ENCODE results near the gene TCF21.

Gene TCF21

DNA sequence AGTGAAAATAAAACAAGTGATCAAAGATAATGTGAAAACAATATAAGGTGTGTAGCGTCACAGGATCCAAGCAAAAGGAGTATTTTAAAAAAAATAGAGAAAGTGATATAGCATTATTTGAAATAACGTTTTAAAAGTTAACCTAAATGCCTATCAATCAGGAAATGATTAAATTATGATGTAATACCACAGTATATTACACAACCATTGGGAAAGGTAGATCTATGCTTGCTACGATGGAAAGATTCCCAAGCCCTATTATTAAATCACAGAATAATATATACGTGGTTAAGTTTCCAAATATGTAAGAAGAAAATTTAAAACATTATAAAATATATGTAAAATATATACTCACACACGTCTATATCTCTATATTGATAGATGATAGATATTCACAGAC lies 15.4 kb upstream of the TCF21 start:
- TF ChIP-seq POLR2A (IDR thresholded peaks at IDR 0.05; ENCODE audit: low read length): no peak
- no peak for TF ChIP-seq GATA1 (IDR thresholded peaks at IDR 0.05; ENCODE audit: low read depth, low read length)
- no peak for DNase-seq

DNA sequence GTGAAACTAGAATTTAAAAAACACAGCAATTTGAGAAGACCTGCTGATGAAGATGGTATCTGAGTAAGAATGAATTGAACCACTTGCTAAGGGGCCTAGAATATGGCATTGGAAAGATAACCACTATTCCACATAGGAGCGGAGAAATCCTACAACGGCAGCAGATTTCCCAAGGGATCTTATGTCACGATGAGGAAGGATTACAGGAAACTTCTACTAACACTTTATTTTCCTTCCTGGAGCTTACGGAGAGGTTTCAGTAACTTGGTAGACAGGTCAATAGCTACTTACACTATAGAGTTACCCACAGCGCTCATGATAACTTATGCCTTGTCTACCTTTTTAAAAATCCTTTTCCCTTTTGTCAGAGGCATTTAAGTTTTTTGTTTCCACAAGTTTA lies 11.8 kb upstream of the TCF21 start:
- no peak for DNase-seq
- no peak for TF ChIP-seq GATA1 (IDR thresholded peaks at IDR 0.05; ENCODE audit: low read depth, low read length)
- TF ChIP-seq POLR2A (IDR thresholded peaks at IDR 0.05; ENCODE audit: low read length): no peak

- TF ChIP-seq POLR2A (IDR thresholded peaks at IDR 0.05; ENCODE audit: low read length) (no peak), GATA1 (IDR thresholded peaks at IDR 0.05; ENCODE audit: low read depth, low read length) (no peak)
- DNase-seq: no peak
Observed at GRCh38 chr6:133880006-133880405, 8.9 kb upstream of the TCF21 start.

GRCh38 chr6:133880896-133881295 lies 8.0 kb upstream of the TCF21 start:
- DNase-seq: no peak
- TF ChIP-seq POLR2A (IDR thresholded peaks at IDR 0.05; ENCODE audit: low read length) (no peak), GATA1 (IDR thresholded peaks at IDR 0.05; ENCODE audit: low read depth, low read length) (no peak)

GRCh38 chr6:133886104-133886775 lies 2.7 kb upstream of the TCF21 start:
- no peak for TF ChIP-seq GATA1 (IDR thresholded peaks at IDR 0.05; ENCODE audit: low read depth, low read length)
- no peak for TF ChIP-seq POLR2A (IDR thresholded peaks at IDR 0.05; ENCODE audit: low read length)
- no peak for DNase-seq

GRCh38 chr6:133887156-133887879 lies 1.6 kb upstream of the TCF21 start:
- no peak for DNase-seq
- TF ChIP-seq POLR2A (IDR thresholded peaks at IDR 0.05; ENCODE audit: low read length): no peak
- no peak for TF ChIP-seq GATA1 (IDR thresholded peaks at IDR 0.05; ENCODE audit: low read depth, low read length)

DNA sequence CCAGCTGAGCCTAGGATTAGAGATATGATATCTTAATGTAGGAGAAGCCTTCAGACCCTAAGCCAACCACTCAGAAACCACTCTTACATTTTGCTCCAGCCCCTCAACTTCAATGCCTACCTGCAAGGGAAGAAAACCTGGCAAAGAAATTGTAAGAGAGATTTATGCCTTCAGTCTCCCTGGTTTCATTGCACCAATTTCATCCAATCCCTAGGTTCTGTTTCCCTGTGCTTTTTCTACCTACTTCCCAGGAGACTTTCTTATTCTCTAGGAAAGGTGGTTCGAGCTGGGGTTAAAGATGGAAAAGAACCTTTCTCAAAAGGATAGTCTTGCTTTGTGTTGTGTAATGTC lies 1.1 kb upstream of the TCF21 start:
- TF ChIP-seq GATA1 (IDR thresholded peaks at IDR 0.05; ENCODE audit: low read depth, low read length): no peak
- TF ChIP-seq POLR2A (IDR thresholded peaks at IDR 0.05; ENCODE audit: low read length): no peak
- no peak for DNase-seq

- TF ChIP-seq GATA1 (IDR thresholded peaks at IDR 0.05; ENCODE audit: low read depth, low read length) (no peak), POLR2A (IDR thresholded peaks at IDR 0.05; ENCODE audit: low read length) (no peak)
- no peak for DNase-seq
Observed at GRCh38 chr6:133889557-133890403, 867 bp downstream of the TCF21 start.

- TF ChIP-seq GATA1 (IDR thresholded peaks at IDR 0.05; ENCODE audit: low read depth, low read length) (no peak), POLR2A (IDR thresholded peaks at IDR 0.05; ENCODE audit: low read length) (no peak)
- no peak for DNase-seq
Observed at GRCh38 chr6:133890711-133891148, 1.8 kb downstream of the TCF21 start.

DNA sequence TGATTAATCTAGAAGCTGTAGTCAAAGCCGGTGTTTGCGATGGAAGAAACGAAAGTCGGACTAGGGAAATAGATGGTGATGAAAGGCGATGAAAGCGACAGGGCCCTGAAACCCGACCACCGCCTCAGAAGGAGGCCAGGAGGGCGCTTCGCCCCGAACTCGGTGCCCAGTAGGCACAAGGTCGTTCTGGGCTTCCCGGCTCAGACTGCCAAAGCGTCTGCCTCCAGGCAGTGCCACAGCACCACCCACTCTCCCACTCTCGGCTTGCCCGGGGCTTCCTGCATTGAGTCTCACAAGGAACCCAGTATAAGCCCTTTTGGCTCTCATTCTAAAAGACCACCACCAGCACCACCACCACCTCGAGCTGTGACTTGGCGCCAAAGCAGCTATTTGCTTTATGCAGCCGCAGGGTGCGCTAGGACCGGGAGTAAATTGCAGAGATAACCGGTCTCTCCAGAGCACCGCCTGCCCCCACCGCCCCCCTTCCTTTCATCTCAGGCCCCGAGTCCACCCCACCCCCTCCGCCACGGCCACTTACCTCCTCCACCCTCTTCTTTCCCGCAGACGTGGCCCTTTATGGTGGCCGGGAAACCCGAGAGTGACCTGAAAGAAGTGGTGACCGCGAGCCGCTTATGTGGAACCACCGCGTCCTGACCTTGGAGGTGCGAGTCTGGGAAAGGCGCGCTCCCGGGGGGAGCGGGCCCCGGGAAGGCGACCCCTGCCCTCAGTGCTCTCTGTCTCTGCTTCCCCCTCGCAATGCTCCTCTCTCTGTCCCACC lies 2.4 kb downstream of the TCF21 start:
- DNase-seq: peak in 1 of 2 experiments; percentile 3
- TF ChIP-seq GATA1 (IDR thresholded peaks at IDR 0.05; ENCODE audit: low read depth, low read length) (no peak), POLR2A (IDR thresholded peaks at IDR 0.05; ENCODE audit: low read length) (no peak)

GRCh38 chr6:133891927-133892812 lies 3.3 kb downstream of the TCF21 start:
- DNase-seq: no peak
- no peak for TF ChIP-seq GATA1 (IDR thresholded peaks at IDR 0.05; ENCODE audit: low read depth, low read length)
- no peak for TF ChIP-seq POLR2A (IDR thresholded peaks at IDR 0.05; ENCODE audit: low read length)

DNA sequence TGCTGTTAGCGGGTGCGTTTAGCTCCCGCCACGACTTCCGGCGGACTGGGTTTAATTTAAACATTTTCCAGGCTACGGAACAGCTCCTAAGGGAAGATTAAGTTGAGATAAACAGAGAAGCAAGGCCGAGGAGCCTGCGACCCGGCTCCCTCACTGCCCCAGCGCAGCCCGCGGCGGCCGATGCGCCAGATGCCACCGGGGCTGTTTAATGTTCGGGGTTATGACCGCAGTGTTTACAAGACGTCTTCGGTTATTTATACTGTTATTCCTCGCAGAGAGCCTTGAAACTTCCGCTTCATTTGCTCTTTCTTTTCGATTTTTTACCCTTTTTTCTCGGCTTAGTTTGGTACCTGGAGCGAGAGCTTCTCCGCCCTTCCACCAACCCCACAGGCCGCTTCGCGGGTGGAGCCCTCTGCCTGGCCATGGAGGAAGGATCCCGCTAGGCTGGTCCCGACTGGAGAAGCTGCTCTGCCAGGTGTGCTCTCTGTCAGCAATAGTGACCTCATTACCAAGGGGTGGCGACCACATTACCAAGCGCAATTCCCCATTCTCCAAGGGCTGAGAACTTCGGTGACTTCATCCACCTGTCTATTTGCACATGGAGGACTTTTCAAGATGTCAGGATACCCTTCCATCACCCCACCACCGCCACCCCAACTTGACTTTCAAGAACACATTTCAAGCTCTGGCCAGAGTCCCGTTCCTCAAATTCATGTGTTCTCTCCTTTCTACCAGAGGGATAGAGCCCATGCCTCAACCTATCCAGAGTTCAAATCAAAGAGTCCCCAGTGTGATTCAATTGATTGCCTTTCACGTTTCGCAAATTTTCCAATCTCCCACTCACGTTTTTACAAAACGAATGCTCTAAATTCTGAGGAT lies 4.1 kb downstream of the TCF21 start:
- TF ChIP-seq GATA1 (IDR thresholded peaks at IDR 0.05; ENCODE audit: low read depth, low read length) (no peak), POLR2A (IDR thresholded peaks at IDR 0.05; ENCODE audit: low read length) (no peak)
- DNase-seq: no peak
